Measurements from ENCODE around the gene CARD10. TPM values are rescaled to one million over a fixed set of nuclear protein-coding genes. Genes with fewer than 3 reads are reported as not detected.
"Not testable (repeated sequence)": the region's sequence is repeated elsewhere in the genome, so short reads cannot be mapped to it uniquely, and the experiment has no call there.

CARD10 gene
- total RNA-seq, 1 donor from 2014 or later = 9.0 TPM

GRCh38 chr22:37471727-37472417 lies 47.3 kb downstream of the CARD10 start:
- intact Hi-C loops (cut with micrococcal nuclease) = no loop called here
- Histone ChIP-seq H3K4me3 (no peak overlapping the region), H3K9me3 (replicated peaks) (no peaks in the 10 kb centered on the region), H3K36me3 (peaks cover 7% of the 10 kb centered on the region), H3K27me3 (ENCODE audit: low read depth) (peaks cover 66% of the 10 kb centered on the region), H3K4me1 (no peaks in the 10 kb centered on the region), H3K27ac (replicated peaks) (no peak overlapping the region)
- no peak for TF ChIP-seq CTCF (IDR thresholded peaks at IDR 0.05; ENCODE audit: borderline replicate concordance)
- DNase-seq = no peak

DNA sequence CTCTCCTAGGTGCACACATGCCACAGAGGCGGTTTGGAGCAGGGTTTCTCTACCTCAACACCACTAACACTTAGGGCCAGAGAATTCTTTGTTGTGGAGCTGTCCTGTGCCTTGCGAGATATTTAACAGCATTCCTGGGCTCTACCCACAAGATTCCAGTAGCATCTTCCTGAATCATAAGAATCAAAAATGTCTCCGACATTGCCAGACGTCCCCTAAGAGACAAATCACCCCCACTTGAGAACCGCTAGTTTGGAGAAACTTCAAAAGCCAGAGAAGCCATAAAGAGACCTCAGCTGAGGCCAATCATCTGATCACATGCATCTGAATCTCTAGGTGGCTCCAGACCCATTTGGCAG lies 49.1 kb downstream of the CARD10 start:
- Histone ChIP-seq H3K4me1 (no peaks in the 10 kb centered on the region), H3K36me3 (peaks cover 7% of the 10 kb centered on the region), H3K27me3 (ENCODE audit: low read depth) (peaks cover 61% of the 10 kb centered on the region), H3K9me3 (replicated peaks) (no peaks in the 10 kb centered on the region), H3K4me3 (no peak overlapping the region), H3K27ac (replicated peaks) (no peak overlapping the region)
- no peak for DNase-seq
- TF ChIP-seq CTCF (IDR thresholded peaks at IDR 0.05; ENCODE audit: borderline replicate concordance) = no peak
- intact Hi-C loops (cut with micrococcal nuclease) = no loop called here

DNA sequence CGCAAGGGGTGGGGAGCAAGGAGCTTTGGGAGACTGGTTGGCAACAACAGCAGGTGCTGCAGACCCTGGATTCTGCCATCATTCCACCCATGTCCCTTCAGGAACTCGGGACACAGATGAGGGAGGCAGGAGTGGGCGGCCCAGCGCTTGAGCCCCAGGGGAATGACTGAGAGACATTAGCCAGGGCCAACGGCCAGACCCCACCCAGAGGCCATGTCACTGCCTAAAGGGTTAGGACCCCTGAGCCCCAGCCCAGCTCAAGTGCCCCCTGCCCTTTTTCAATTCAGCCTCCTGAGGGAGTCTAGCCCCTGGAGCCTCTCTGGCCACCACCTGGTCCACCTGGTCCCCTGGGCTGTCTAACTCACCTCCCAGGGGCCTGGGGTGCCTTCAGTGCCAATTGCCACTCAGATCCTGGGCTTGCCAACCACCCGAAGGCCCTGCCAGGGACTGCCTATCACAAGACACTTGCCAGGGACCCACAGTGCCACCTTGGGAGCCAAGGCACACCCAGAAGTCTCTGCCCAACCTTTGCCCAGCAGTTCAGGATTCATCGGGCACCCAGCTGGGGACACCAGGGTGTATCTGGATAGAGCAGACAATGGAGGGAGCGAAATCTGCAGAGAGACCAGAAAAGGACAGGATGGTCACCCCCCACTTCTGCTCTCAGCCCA lies 49.7 kb downstream of the CARD10 start:
- Histone ChIP-seq H3K27ac (replicated peaks) (no peak overlapping the region), H3K36me3 (peaks cover 6% of the 10 kb centered on the region), H3K27me3 (ENCODE audit: low read depth) (peaks cover 59% of the 10 kb centered on the region), H3K4me3 (no peak overlapping the region), H3K4me1 (no peaks in the 10 kb centered on the region), H3K9me3 (replicated peaks) (no peaks in the 10 kb centered on the region)
- intact Hi-C loops (cut with micrococcal nuclease) = no loop called here
- no peak for TF ChIP-seq CTCF (IDR thresholded peaks at IDR 0.05; ENCODE audit: borderline replicate concordance)
- DNase-seq = no peak

DNA sequence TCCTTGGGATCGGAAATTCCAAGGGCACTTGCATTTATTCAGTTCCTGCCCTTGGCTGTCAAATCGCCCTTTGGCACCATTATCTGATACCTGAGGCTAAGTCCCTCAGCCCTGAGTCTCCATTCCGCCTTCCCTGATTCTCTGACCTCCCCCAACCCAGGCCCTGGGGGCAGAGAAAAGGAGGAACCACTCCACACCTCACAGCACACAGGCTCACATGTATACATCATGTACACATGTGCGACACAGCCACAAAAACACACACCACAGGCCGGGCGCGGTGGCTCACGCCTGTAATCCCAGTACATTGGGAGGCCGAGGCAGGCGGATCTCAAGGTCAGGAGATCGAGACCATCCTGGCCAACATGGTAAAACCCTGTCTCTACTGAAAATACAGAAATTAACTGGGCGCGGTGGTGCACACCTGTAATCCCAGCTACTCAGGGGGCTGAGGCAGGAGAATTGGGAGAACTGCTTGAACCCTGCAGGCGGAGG lies 51.0 kb downstream of the CARD10 start:
- intact Hi-C loops (cut with micrococcal nuclease); H3K27ac ChIP-seq (replicated peaks); H3K9me3 ChIP-seq (replicated peaks); H3K4me3 ChIP-seq; DNase-seq; H3K36me3 ChIP-seq; H3K4me1 ChIP-seq: not testable (repeated sequence)
- H3K27me3 ChIP-seq (ENCODE audit: low read depth) = peaks cover 52% of the 10 kb centered on the region

DNA sequence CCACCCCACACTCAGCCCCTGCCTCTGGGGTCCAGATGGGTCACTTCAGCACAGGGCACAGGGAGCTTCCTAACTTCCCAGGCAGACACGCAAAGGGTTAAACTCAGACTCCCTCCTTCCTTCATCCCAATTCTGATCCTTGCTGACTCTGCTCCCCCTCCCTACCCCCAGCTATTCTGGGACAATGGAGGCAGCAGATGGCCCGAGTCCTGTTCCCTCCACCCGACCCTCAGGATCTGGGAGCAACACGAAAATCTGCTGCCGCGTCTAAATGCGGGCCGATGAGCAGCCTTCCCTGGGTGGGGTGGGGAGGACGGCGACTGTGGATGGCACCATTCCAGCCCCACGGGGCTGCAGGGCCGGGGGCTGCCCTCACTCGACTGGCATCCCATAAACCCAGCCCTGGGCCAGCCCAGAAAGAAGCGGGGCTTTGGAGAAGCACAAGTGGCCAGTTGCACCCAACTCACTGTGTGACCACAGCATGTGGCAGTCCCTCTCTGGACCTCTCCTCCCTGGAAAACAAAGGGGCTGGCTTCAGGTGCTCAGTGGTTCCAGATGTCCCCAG lies 51.7 kb downstream of the CARD10 start:
- H3K27ac ChIP-seq (replicated peaks) = no peak overlapping the region
- no peak overlapping the region for H3K4me3 ChIP-seq
- H3K27me3 ChIP-seq (ENCODE audit: low read depth) = peaks cover 44% of the 10 kb centered on the region
- no peak for DNase-seq
- intact Hi-C loops (cut with micrococcal nuclease) = no loop called here
- TF ChIP-seq CTCF (IDR thresholded peaks at IDR 0.05; ENCODE audit: borderline replicate concordance) = no peak
- no peaks in the 10 kb centered on the region for H3K36me3 ChIP-seq
- no peaks in the 10 kb centered on the region for H3K9me3 ChIP-seq (replicated peaks)
- no peaks in the 10 kb centered on the region for H3K4me1 ChIP-seq

GRCh38 chr22:37464181-37464580 lies 55.0 kb downstream of the CARD10 start:
- no peak for DNase-seq
- intact Hi-C loops (cut with micrococcal nuclease) = no loop called here
- Histone ChIP-seq H3K27ac (replicated peaks) (no peak overlapping the region), H3K4me1 (no peaks in the 10 kb centered on the region), H3K9me3 (replicated peaks) (no peaks in the 10 kb centered on the region), H3K27me3 (ENCODE audit: low read depth) (peaks cover 67% of the 10 kb centered on the region), H3K4me3 (no peak overlapping the region), H3K36me3 (no peaks in the 10 kb centered on the region)
- TF ChIP-seq CTCF (IDR thresholded peaks at IDR 0.05; ENCODE audit: borderline replicate concordance) = no peak

All from left ventricle myocardium inferior (tissue), 1 donor.